Calu3 (cell line): ENCODE results near the gene CACNA1I. TPM values are rescaled to one million over a fixed set of nuclear protein-coding genes. Genes with fewer than 3 reads are reported as not detected.

Experiments
- BruUV-seq: library from RNA; stranded (reverse); fragments of 400-500 nt; replicated peaks from 2 replicates; lab custom pipeline; 2021; lab: Mats Ljungman, UMichigan
- CTCF ChIA-PET: fragments of 300-600 bp; sonication (Branson Sonifier 250); formaldehyde crosslinking; loops from one replicate; lab custom pipeline; 2022; ENCODE audit warnings: antibody characterized with exemption; lab: Charles Lee
- DNase-seq: peaks from one replicate; pipeline ENCODE4 v3.0.0; 2022
- H3K27ac Mint-ChIP-seq: one replicate; pipeline ENCODE4 v1.8.0; 2022; ENCODE audit warnings: mixed read lengths; ENCODE audit not compliant: unreplicated experiment
- H3K27me3 Mint-ChIP-seq: one replicate; pipeline ENCODE4 v1.8.0; 2022; ENCODE audit warnings: mixed read lengths; ENCODE audit not compliant: unreplicated experiment
- H3K36me3 Mint-ChIP-seq: one replicate; pipeline ENCODE4 v1.8.0; 2022; ENCODE audit warnings: mild to moderate bottlenecking, moderate library complexity, mixed read lengths; ENCODE audit not compliant: insufficient read depth, unreplicated experiment
- H3K4me1 Mint-ChIP-seq: one replicate; pipeline ENCODE4 v1.8.0; 2022; ENCODE audit warnings: mild to moderate bottlenecking, low read depth, mixed read lengths; ENCODE audit not compliant: unreplicated experiment
- H3K4me3 Mint-ChIP-seq: one replicate; pipeline ENCODE4 v1.8.0; 2022; ENCODE audit warnings: mild to moderate bottlenecking, low read depth, moderate library complexity, mixed read lengths; ENCODE audit not compliant: unreplicated experiment
- H3K9me3 Mint-ChIP-seq: one replicate; pipeline ENCODE4 v1.8.0; 2022; ENCODE audit warnings: low read depth, mixed read lengths; ENCODE audit not compliant: unreplicated experiment
- CTCF ChIP-seq: fragments of 200-600 bp; IDR thresholded peaks from one replicate; pipeline ENCODE4 v1.8.0; 2022; ENCODE audit warnings: antibody characterized with exemption; ENCODE audit not compliant: unreplicated experiment
- intact Hi-C: fragments of 100-400 bp; cut with micrococcal nuclease; formaldehyde crosslinking; loops from one replicate; pipeline ENCODE4 v1.10.0; 2022; ENCODE audit not compliant: unreplicated experiment
- total RNA-seq: library from RNA; stranded (reverse); gene quantifications from 2 replicates; pipeline ENCODE4 v1.2.3, GENCODE V29; 2022

CACNA1I gene
- total RNA-seq, 1 experiment from 2014 or later: 0.05 TPM

GRCh38 chr22:39534591-39535356 lies 35.8 kb upstream of the CACNA1I start:
- peak; percentile 87 for DNase-seq
- peaks cover 36% of the 10 kb centered on the region for H3K36me3 Mint-ChIP-seq
- CTCF ChIA-PET: interaction anchor here (0.6 to 2.1 kb wide), 6 partner anchors 97 to 502 kb away, joined by 3 to 8 read pairs (median 4); partner anchors contain the start of gene TAB1
- peaks cover 25% of the 10 kb centered on the region for H3K4me1 Mint-ChIP-seq
- peaks cover 4% of the 10 kb centered on the region for H3K27me3 Mint-ChIP-seq
- H3K27ac Mint-ChIP-seq: no peak overlapping the region
- no TSS peak for BruUV-seq
- intact Hi-C loops: loop anchor here (5.0 kb wide), 1 partner anchor 503 kb away; no protein-coding TSS in a partner anchor
- TF ChIP-seq CTCF: peak; percentile 95
- H3K4me3 Mint-ChIP-seq: no peak overlapping the region
- no peaks in the 10 kb centered on the region for H3K9me3 Mint-ChIP-seq

- no TSS peak for BruUV-seq
- intact Hi-C loops: loop anchor here (5.0 kb wide), 1 partner anchor 502 kb away; no protein-coding TSS in a partner anchor
- peaks cover 20% of the 10 kb centered on the region for H3K4me1 Mint-ChIP-seq
- H3K36me3 Mint-ChIP-seq: peaks cover 30% of the 10 kb centered on the region
- H3K4me3 Mint-ChIP-seq: no peak overlapping the region
- H3K27me3 Mint-ChIP-seq: peaks cover 10% of the 10 kb centered on the region
- no peak for TF ChIP-seq CTCF
- no peak overlapping the region for H3K27ac Mint-ChIP-seq
- DNase-seq: no peak
- H3K9me3 Mint-ChIP-seq: no peaks in the 10 kb centered on the region
- CTCF ChIA-PET: interaction anchor here (1.1 to 2.1 kb wide), 5 partner anchors 136 to 501 kb away, joined by 3 to 8 read pairs (median 3); partner anchors contain the start of gene TAB1
Observed at GRCh38 chr22:39535357-39535725, 35.2 kb upstream of the CACNA1I start.

- no peak for TF ChIP-seq CTCF
- H3K9me3 Mint-ChIP-seq: no peaks in the 10 kb centered on the region
- no peak for DNase-seq
- peaks cover 24% of the 10 kb centered on the region for H3K36me3 Mint-ChIP-seq
- no peak overlapping the region for H3K4me3 Mint-ChIP-seq
- CTCF ChIA-PET: interaction anchor here (1.2 to 2.1 kb wide), 3 partner anchors 136 to 489 kb away, joined by 3 to 8 read pairs (median 3); partner anchors contain the start of gene TAB1
- H3K4me1 Mint-ChIP-seq: peaks cover 14% of the 10 kb centered on the region
- H3K27ac Mint-ChIP-seq: no peak overlapping the region
- intact Hi-C loops: loop anchor here (5.0 kb wide), 1 partner anchor 501 kb away; no protein-coding TSS in a partner anchor
- BruUV-seq: no TSS peak
- H3K27me3 Mint-ChIP-seq: peaks cover 16% of the 10 kb centered on the region
Observed at GRCh38 chr22:39535831-39536449, 34.6 kb upstream of the CACNA1I start.

- DNase-seq: no peak
- Mint-ChIP-seq H3K4me1 (peaks cover 6% of the 10 kb centered on the region), H3K4me3 (no peak overlapping the region), H3K27me3 (peaks cover 18% of the 10 kb centered on the region), H3K27ac (no peak overlapping the region), H3K36me3 (peaks cover 17% of the 10 kb centered on the region), H3K9me3 (no peaks in the 10 kb centered on the region)
- CTCF ChIA-PET: interaction anchor here (0.6 kb wide), 1 partner anchor 622 kb away, joined by 3 read pairs; no protein-coding TSS in a partner anchor
- TF ChIP-seq CTCF: no peak
- no TSS peak for BruUV-seq
- intact Hi-C loops: loop anchor here (5.0 kb wide), 1 partner anchor 501 kb away; no protein-coding TSS in a partner anchor
Observed at GRCh38 chr22:39536711-39537110, 33.8 kb upstream of the CACNA1I start.
